ENCODE data around the gene ILF2.
"Not testable (repeated sequence)": the region's sequence is repeated elsewhere in the genome, so short reads cannot be mapped to it uniquely, and the experiment has no call there.

ILF2 gene

GRCh38 chr1:153646672-153647345, 24.0 kb downstream of the ILF2 start:
- no peak overlapping the region for H3K27ac ChIP-seq
- no peak for TF ChIP-seq CTCF (conservative IDR thresholded peaks at IDR 0.05)

- no peak overlapping the region for H3K27ac ChIP-seq
- no peak for TF ChIP-seq CTCF (conservative IDR thresholded peaks at IDR 0.05)
Measured at GRCh38 chr1:153643816-153644215, 27.0 kb downstream of the ILF2 start.

GRCh38 chr1:153643100-153643499, 27.7 kb downstream of the ILF2 start:
- H3K27ac ChIP-seq, result no peak overlapping the region
- TF ChIP-seq CTCF (conservative IDR thresholded peaks at IDR 0.05), result no peak

- no peak overlapping the region; the same call in 1 of the 2 replicates for H3K27ac ChIP-seq
- TF ChIP-seq CTCF (conservative IDR thresholded peaks at IDR 0.05), result no peak
Measured at GRCh38 chr1:153642161-153642560, 28.6 kb downstream of the ILF2 start.

GRCh38 chr1:153640861-153641260, 29.9 kb downstream of the ILF2 start:
- no peak overlapping the region for H3K27ac ChIP-seq
- no peak for TF ChIP-seq CTCF (conservative IDR thresholded peaks at IDR 0.05)

GRCh38 chr1:153640213-153640612, 30.6 kb downstream of the ILF2 start:
- H3K27ac ChIP-seq, result not testable (repeated sequence)

GRCh38 chr1:153639280-153639679, 31.5 kb downstream of the ILF2 start:
- no peak overlapping the region for H3K27ac ChIP-seq
- TF ChIP-seq CTCF (conservative IDR thresholded peaks at IDR 0.05), result no peak

- TF ChIP-seq CTCF (conservative IDR thresholded peaks at IDR 0.05), result no peak
- no peak overlapping the region for H3K27ac ChIP-seq
Measured at GRCh38 chr1:153638261-153638660, 32.5 kb downstream of the ILF2 start.
